HG03558 (cell line): Measurements from ENCODE around the gene ACD.

Experiments
- ATAC-seq: cut with Tn5 transposase; IDR thresholded peaks from one replicate; pipeline ENCODE4 v1.9.1; 2021; ENCODE audit warnings: moderate number of reproducible peaks; ENCODE audit not compliant: unreplicated experiment; ENCODE audit errors: extremely low read depth

Gene ACD

GRCh38 chr16:67649494-67649931 lies 10.5 kb downstream of the ACD start:
- ATAC-seq: no peak

DNA sequence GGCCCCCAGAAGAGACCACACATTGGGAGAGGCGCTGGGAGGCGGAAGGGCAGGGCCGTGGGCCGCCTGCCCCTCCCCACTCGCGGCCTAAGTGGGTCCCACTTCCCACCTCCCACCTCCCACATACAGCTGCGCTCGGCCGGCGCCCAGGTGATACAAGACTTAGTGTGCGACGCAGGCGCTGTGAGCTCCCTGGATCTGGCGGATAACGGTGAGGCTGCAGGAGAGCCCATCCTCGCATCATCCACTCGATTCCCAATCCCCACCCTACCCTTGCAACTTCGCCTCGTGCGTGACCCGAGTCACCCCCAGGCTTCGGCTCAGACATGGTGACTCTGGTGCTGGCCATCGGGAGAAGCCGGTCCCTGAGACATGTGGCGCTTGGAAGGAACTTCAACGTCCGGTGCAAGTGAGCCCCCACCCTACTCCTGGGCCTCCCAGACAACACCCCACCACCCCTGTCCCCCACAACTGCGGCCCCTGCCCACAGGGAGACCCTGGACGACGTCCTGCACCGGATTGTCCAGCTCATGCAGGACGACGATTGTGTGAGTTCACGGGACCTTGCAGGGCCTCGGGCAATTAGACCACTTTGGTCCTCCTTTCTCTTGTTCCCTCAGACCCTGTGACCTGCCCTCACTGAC lies 11.2 kb downstream of the ACD start:
- ATAC-seq: no peak

GRCh38 chr16:67648088-67648763 lies 11.8 kb downstream of the ACD start:
- no peak for ATAC-seq

DNA sequence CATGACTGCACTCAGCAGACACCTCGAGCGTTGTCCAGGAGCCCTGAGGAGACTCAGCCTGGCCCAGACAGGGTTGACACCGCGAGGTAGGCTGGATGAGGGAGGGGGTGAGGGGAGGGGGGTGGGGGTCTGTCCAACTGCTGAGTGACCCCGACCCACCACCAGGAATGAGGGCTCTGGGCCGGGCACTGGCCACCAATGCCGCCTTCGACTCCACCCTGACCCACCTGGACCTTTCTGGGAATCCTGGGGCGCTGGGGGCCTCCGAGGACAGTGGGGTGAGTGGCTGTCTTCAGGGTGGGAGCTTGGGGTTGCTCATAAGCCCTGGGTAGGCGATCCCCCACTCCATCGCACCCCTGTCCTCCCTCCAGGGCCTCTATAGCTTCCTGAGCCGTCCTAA lies 12.4 kb downstream of the ACD start:
- no peak for ATAC-seq

DNA sequence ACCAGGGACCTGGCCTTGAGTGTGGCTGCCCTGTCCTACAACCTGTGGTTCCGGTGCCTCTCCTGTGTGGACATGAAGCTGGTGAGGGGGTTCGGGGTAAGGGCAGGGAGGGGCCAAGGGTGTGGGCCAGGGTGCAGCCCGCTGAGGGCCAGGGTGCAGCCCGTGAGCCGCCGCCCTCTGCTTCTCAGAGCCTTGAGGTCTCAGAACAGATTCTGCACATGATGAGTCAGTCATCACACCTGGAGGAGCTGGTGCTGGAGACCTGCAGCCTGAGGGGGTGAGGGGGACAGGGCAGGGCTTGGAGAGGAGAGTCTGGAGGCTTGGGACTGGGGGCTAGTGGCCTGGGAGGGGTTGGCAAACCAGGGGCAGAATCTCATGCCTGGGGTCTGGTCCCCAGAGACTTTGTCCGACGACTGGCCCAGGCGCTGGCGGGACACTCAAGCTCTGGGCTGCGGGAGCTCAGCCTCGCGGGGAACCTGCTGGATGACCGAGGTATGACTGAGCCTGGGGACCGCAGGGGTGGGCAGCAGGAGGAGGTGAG lies 12.9 kb downstream of the ACD start:
- no peak for ATAC-seq

DNA sequence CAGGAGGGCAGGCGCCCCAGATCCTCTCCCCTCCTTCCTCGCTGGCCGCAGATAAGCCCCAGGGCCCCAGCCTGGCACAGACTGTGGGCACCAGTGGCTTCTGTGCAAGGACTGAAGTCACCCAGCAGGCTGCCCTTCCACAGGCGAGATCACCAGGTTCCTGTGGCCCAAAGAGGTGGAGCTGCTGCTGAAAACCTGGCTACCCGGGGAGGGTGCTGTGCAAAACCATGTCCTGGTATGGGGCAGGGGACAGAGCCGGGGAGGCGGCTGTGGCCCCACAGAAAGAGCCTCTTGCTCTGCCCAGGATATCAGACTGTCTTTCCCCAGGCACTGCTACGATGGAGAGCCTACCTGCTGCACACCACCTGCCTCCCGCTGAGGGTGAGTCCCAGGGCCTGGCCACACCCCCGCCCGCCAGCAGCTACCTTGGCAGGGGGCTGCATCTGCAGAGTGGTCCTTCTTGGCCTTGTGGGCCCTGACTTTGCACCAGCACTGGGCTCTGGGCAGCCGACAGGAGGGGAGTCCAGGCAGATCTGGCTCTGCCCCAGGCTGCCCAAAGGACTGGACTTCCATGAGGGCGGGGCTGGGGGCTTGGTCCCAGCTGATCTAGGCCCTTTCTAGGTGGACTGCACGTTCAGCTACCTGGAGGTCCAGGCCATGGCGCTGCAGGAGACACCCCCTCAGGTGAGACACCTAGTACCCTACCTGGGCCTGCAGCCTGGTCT lies 14.5 kb downstream of the ACD start:
- ATAC-seq: no peak

GRCh38 chr16:67644038-67644437 lies 16.0 kb downstream of the ACD start:
- ATAC-seq: no peak

DNA sequence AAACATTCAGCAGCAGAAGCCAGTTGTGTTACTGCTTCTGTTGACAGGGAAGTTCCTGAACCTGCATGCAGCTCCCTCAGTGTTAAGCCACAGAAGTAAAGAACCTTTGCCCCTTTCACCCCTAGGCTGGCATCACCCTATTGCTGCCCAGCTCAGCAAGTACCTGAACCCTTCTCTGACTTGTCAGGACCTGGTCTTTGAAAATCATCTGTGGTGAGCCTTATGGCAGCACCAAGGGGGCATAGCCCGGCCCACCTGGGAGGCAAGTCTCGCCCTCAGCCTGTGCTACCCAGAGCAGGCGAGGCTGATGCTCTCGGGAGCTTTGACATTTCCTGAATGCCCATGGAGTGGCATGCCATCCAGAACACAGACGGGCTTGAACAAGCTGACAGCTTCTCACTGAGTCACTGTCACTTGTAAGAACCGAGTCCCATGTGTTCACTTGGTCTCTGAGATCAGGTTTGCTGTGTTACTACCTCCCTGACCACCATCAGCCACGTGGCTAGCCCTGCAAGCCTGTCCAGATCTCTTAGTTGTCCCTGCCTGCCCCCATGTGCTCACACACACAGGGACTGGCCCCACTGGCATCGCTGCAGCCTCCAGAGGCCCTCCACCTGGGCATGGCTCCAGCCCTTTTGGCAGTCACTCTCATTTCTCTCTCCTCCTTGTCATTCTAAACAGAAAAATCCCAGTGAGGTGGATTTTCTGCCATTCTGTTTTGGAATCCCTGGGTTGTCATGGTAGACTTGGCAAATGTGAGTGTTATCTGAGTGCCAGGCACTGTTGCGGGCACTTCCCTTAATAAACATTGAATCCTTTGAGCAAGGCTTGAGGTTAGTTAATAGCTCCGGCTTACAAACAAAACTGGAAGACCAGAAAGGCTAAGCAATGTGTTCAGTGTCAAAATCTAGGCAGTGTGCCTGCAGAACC lies 18.0 kb downstream of the ACD start:
- no peak for ATAC-seq

DNA sequence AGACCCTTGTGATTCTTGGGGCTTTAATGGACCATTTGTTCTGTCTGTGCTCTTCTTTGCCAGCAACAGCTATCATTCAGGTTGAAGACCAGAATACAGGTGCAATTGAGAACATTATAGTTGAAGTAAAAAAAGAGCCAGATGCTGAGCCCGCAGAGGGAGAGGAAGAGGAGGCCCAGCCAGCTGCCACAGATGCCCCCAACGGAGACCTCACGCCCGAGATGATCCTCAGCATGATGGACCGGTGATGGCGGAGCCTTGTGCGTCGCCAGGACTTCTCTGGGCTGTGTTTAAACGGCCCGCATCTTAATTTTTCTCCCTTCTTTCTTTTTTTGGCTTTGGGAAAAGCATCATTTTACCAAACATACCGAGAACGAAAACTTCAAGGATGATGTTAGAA lies 22.4 kb downstream of the ACD start:
- no peak for ATAC-seq

DNA sequence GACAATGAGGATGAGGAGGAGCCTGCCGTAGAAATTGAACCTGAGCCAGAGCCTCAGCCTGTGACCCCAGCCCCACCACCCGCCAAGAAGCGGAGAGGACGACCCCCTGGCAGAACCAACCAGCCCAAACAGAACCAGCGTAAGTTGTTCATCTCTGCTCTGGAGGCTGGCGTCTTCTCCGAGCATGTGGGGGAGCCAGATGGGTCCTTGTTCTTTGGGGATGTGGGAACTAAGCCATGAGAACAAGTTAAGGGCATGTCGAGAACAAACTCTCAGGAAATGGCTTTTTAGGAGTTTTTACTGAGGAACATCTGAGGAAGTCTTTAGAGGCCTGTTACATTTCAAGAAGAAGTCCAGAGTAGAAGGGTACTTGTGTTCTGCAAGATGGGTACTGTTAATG lies 23.3 kb downstream of the ACD start:
- ATAC-seq: no peak

GRCh38 chr16:67632415-67633172 lies 27.5 kb downstream of the ACD start:
- no peak for ATAC-seq

DNA sequence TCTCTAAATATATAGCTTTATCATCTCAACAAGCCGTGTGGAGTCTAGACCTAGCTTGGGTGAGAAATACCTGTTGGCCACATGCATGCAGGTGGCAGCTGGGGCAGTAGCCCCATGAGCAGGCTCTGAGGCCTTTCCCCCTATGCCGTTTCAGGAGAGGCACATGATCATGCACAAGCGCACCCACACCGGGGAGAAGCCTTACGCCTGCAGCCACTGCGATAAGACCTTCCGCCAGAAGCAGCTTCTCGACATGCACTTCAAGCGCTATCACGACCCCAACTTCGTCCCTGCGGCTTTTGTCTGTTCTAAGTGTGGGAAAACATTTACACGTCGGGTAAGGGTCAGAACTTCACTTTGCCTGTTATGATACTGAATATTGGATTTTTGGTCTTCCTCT lies 31.8 kb downstream of the ACD start:
- ATAC-seq: no peak

DNA sequence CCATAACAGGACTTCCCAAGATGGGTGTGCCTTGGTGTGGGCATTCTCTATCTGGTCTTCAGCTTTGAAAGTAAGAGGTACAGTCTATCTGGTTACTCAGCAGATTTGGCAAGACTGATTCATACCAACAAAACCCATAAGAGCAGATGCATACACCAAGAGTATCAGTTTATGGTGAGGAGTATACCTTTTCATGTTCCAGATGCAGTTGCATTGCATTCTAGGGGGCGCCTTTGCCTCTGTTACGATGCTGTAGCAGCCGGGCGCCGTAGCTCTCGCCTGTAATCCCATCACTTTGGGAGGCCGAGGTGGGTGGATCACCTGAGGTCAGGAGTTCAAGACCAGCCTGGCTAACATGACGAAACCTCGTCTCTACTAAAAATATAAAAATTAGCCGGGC lies 46.3 kb downstream of the ACD start:
- ATAC-seq: no peak

DNA sequence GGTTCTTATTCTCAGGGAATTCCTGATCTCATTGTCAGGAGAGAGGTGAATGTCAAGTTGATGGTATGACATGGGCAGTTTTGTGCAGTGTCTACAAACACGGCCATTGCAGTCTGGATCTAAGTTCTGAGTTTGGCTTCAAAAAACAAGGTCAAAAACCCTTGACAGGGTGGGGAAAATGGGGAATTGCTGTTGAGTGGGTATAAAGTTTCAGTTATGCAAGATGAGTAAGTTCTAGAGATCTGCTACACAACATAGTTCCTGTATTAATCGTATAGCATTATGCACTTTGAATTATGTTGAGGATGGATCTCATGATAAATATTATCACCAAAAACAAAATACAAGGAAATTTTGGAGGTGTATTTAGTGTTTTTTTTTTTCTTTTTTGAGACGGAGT lies 51.7 kb downstream of the ACD start:
- no peak for ATAC-seq
